OCI-LY7 (cell line): ENCODE results near the gene TRIM26.

Experiments used
- EZH2phosphoT487 ChIP-seq: fragments of 200-600 bp; sonication (generic); IDR thresholded peaks from 2 replicates; pipeline ENCODE4 v1.6.1; 2018; ENCODE audit warnings: low read depth, borderline replicate concordance, mild to moderate bottlenecking, mixed run types, antibody characterized with exemption, low read length, moderate library complexity, mixed read lengths
- TF ChIP-seq, protein P1 (sequence below): fragments of 200-600 bp; sonication (generic); conservative IDR thresholded peaks from 2 replicates; pipeline ENCODE4 v1.5.1; 2014; ENCODE audit warnings: mild to moderate bottlenecking, antibody characterized with exemption, low read length, moderate library complexity, mixed read lengths

DNA sequence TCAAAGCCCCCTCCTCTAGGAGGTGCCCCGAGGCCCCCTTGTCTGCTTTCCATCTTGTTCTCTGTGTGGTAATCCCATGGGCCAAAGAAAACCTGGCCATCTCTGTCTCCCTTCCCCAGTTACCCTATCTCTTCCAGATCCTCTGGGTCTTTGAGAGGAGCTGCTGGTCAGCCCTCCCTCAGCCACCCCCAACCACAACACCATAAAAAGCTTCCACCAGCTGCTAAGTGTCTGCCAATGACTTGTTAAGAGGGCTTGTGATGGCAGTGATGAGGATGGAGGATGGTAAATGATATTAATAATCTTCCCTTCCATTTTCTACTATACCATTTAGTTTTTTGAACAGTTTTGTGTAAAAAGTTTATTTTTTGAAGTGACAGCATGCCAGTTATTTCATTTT is 17.3 kb downstream of the TRIM26 start:
- TF ChIP-seq, protein P1, sequence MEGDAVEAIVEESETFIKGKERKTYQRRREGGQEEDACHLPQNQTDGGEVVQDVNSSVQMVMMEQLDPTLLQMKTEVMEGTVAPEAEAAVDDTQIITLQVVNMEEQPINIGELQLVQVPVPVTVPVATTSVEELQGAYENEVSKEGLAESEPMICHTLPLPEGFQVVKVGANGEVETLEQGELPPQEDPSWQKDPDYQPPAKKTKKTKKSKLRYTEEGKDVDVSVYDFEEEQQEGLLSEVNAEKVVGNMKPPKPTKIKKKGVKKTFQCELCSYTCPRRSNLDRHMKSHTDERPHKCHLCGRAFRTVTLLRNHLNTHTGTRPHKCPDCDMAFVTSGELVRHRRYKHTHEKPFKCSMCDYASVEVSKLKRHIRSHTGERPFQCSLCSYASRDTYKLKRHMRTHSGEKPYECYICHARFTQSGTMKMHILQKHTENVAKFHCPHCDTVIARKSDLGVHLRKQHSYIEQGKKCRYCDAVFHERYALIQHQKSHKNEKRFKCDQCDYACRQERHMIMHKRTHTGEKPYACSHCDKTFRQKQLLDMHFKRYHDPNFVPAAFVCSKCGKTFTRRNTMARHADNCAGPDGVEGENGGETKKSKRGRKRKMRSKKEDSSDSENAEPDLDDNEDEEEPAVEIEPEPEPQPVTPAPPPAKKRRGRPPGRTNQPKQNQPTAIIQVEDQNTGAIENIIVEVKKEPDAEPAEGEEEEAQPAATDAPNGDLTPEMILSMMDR, result no peak
- TF ChIP-seq EZH2phosphoT487, result no peak
